ENCODE results near the gene ANKS3.

ANKS3 gene

GRCh38 chr16:4676831-4677230 lies 57.2 kb downstream of the ANKS3 start:
- no peak for DNase-seq (ENCODE audit: insufficient read length, low spot score)
- no peak for FAIRE-seq

- FAIRE-seq (no peak), DNase-seq (ENCODE audit: insufficient read length, low spot score) (no peak)
Observed at GRCh38 chr16:4675864-4676786, 57.9 kb downstream of the ANKS3 start.

- FAIRE-seq: no peak
- no peak for DNase-seq (ENCODE audit: insufficient read length, low spot score)
Observed at GRCh38 chr16:4674926-4675530, 59.0 kb downstream of the ANKS3 start.

GRCh38 chr16:4673387-4674046 lies 60.6 kb downstream of the ANKS3 start:
- FAIRE-seq (peak; percentile 28), DNase-seq (ENCODE audit: insufficient read length, low spot score) (no peak)

- DNase-seq (ENCODE audit: insufficient read length, low spot score) (no peak), FAIRE-seq (peak; percentile 90)
Observed at GRCh38 chr16:4668313-4668960, 65.6 kb downstream of the ANKS3 start.

- FAIRE-seq (no peak), DNase-seq (ENCODE audit: insufficient read length, low spot score) (no peak)
Observed at GRCh38 chr16:4667203-4667963, 66.7 kb downstream of the ANKS3 start.

GRCh38 chr16:4666537-4667202 lies 67.4 kb downstream of the ANKS3 start:
- DNase-seq (ENCODE audit: insufficient read length, low spot score): no peak
- no peak for FAIRE-seq

GRCh38 chr16:4664538-4665418 lies 69.3 kb downstream of the ANKS3 start:
- DNase-seq (ENCODE audit: insufficient read length, low spot score) (no peak), FAIRE-seq (no peak)

- DNase-seq (ENCODE audit: insufficient read length, low spot score) (no peak), FAIRE-seq (no peak)
Observed at GRCh38 chr16:4663777-4664465, 70.2 kb downstream of the ANKS3 start.

GRCh38 chr16:4663465-4663776 lies 70.7 kb downstream of the ANKS3 start:
- DNase-seq (ENCODE audit: insufficient read length, low spot score) (no peak), FAIRE-seq (no peak)

GRCh38 chr16:4661661-4662060 lies 72.4 kb downstream of the ANKS3 start:
- FAIRE-seq (no peak), DNase-seq (ENCODE audit: insufficient read length, low spot score) (no peak)

GRCh38 chr16:4660454-4661007 lies 73.5 kb downstream of the ANKS3 start:
- no peak for DNase-seq (ENCODE audit: insufficient read length, low spot score)

GRCh38 chr16:4659363-4660353 lies 74.4 kb downstream of the ANKS3 start:
- no peak for FAIRE-seq
- no peak for DNase-seq (ENCODE audit: insufficient read length, low spot score)

More at GRCh38 chr16:4660454-4661007, 73.5 kb downstream of the ANKS3 start:
- FAIRE-seq: no peak

- DNase-seq (ENCODE audit: insufficient read length, low spot score): no peak
- FAIRE-seq: no peak
Observed at GRCh38 chr16:4656695-4657686, 77.1 kb downstream of the ANKS3 start.

- DNase-seq (ENCODE audit: insufficient read length, low spot score) (no peak), FAIRE-seq (no peak)
Observed at GRCh38 chr16:4656221-4656620, 77.8 kb downstream of the ANKS3 start.

- FAIRE-seq (no peak), DNase-seq (ENCODE audit: insufficient read length, low spot score) (no peak)
Observed at GRCh38 chr16:4655801-4656200, 78.3 kb downstream of the ANKS3 start.

All from HTR-8/SVneo (cell line).